GM13976 (cell line): Measurements from ENCODE around the gene TSPAN3.
A peak's percentile ranks its signal among the peaks of the same experiment; 100 is the strongest.

Experiments
- DNase-seq: peaks from one replicate; pipeline ENCODE4 v3.0.0; 2012; ENCODE audit warnings: low spot score
- in situ Hi-C: fragments of 300-500 bp; cut with MboI; formaldehyde crosslinking; loops from one replicate; pipeline ENCODE4 v1.12.0; 2022; ENCODE audit warnings: low sequenced_read_pairs, mixed read lengths, inconsistent platforms; ENCODE audit not compliant: unreplicated experiment
- TF ChIP-seq, protein P1 (sequence below): IDR thresholded peaks from 2 replicates; pipeline ENCODE4 v1.5.1; 2012; ENCODE audit warnings: borderline replicate concordance, mild to moderate bottlenecking; ENCODE audit not compliant: insufficient read depth; ENCODE audit errors: extremely low read depth, missing control alignments, control extremely low read depth

Gene TSPAN3

GRCh38 chr15:77091097-77091496 lies 20.2 kb upstream of the TSPAN3 start:
- no peak for DNase-seq
- TF ChIP-seq, protein P1, sequence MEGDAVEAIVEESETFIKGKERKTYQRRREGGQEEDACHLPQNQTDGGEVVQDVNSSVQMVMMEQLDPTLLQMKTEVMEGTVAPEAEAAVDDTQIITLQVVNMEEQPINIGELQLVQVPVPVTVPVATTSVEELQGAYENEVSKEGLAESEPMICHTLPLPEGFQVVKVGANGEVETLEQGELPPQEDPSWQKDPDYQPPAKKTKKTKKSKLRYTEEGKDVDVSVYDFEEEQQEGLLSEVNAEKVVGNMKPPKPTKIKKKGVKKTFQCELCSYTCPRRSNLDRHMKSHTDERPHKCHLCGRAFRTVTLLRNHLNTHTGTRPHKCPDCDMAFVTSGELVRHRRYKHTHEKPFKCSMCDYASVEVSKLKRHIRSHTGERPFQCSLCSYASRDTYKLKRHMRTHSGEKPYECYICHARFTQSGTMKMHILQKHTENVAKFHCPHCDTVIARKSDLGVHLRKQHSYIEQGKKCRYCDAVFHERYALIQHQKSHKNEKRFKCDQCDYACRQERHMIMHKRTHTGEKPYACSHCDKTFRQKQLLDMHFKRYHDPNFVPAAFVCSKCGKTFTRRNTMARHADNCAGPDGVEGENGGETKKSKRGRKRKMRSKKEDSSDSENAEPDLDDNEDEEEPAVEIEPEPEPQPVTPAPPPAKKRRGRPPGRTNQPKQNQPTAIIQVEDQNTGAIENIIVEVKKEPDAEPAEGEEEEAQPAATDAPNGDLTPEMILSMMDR = no peak
- in situ Hi-C loops = no loop called here

GRCh38 chr15:77087213-77087612 lies 16.3 kb upstream of the TSPAN3 start:
- TF ChIP-seq, protein P1 = no peak
- no peak for DNase-seq
- in situ Hi-C loops = no loop called here

GRCh38 chr15:77085297-77085696 lies 14.4 kb upstream of the TSPAN3 start:
- DNase-seq = peak; percentile 51
- TF ChIP-seq, protein P1 = no peak
- in situ Hi-C loops = no loop called here

GRCh38 chr15:77084436-77084835 lies 13.5 kb upstream of the TSPAN3 start:
- no peak for DNase-seq
- in situ Hi-C loops = no loop called here
- TF ChIP-seq, protein P1 = no peak

GRCh38 chr15:77083381-77084160 lies 12.7 kb upstream of the TSPAN3 start:
- peak; percentile 59 for DNase-seq
- TF ChIP-seq, protein P1 = no peak

DNA sequence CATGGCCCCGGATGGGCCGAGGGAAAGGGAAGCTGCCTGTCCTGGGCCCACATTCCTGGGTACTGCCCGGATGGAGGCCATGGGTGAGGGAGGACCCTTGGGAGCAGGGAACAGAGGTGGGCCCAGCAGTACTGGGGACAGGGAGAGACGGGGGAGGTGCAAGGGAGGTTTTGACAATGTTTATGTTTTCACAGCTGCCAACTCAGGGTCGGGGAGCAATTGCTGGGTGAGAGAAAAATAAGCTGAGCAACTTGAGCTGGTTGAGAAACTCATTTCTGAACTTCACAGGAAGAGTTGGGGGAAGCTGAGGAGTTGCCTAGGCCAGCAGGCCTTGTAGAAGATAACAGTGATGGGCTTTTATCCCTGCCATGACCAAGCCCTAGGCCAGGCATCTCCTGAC lies 11.1 kb upstream of the TSPAN3 start:
- TF ChIP-seq, protein P1 = no peak
- in situ Hi-C loops = no loop called here
- DNase-seq = no peak

More at GRCh38 chr15:77083381-77084160, 12.7 kb upstream of the TSPAN3 start:
- in situ Hi-C loops = no loop called here
